GM18502 (cell line): ENCODE results near the gene DAZL.
A peak's percentile ranks its signal among the peaks of the same experiment; 100 is the strongest.
"Not testable (repeated sequence)": the region's sequence is repeated elsewhere in the genome, so short reads cannot be mapped to it uniquely, and the experiment has no call there.

Experiments used
- ATAC-seq: cut with Tn5 transposase; IDR thresholded peaks from one replicate; pipeline ENCODE4 v1.9.1; 2021; ENCODE audit warnings: mild to moderate bottlenecking; ENCODE audit not compliant: unreplicated experiment, poor library complexity

DAZL gene, protein sequence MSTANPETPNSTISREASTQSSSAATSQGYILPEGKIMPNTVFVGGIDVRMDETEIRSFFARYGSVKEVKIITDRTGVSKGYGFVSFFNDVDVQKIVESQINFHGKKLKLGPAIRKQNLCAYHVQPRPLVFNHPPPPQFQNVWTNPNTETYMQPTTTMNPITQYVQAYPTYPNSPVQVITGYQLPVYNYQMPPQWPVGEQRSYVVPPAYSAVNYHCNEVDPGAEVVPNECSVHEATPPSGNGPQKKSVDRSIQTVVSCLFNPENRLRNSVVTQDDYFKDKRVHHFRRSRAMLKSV

DNA sequence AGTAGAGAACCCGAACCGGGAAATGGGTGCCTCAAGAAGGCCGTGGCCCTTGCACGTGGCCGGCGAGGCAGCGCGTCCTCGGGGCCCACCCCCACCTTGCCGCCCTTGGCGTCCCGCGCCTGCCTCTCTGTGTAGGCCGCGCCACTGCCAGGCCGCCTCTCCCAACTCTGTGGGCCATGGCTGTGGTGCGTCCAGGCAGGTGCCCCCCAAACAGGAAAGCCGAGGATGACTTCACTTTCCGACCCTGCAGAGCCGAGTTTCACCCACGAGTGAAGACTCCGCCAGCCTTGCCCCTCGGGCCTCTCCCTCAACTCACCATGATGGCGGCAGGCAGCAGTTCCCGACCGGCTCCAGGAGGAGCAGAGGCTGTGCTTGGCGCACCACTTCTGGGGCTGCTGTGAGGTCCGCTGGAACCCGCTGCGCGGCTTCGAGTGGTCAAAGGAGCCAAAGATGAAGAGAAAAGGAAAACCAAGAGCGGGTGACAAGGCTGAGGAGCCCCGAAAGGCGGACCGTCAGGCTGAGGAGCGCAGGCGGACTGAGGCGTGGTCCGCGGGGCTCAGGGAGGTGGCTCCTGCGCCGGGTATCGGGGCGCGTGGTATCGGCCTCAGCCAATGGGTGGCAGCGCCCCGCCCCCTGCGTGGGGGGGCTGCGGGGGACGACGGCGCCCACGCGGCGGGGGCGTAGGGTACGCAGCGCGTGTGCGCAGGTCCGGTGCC is at the start of gene DAZL:
DAZL (minus strand) TSS at position 537 of the 716 bp plus-strand sequence; CDS start at position 319, 218 bp downstream.
- ATAC-seq, result no peak

DNA sequence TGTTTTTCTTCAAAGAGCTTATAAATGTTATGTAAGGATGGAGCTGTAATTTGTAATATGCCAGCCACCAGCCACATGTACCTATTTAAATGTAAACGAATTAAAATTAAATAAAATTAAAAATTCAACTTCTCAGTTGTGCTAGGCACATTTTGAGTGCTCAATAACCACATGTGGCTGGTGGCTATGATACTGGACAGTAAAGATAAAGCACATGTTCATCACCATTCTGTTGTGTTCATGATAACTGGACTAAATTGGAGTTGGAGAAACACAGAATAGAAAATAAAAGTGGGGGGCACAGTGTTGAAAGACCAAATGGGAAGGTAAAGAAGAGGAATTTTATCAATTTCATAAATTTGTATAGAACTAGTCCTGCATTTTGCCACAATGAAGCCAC is 49.8 kb upstream of the DAZL start:
- ATAC-seq, result no peak

DNA sequence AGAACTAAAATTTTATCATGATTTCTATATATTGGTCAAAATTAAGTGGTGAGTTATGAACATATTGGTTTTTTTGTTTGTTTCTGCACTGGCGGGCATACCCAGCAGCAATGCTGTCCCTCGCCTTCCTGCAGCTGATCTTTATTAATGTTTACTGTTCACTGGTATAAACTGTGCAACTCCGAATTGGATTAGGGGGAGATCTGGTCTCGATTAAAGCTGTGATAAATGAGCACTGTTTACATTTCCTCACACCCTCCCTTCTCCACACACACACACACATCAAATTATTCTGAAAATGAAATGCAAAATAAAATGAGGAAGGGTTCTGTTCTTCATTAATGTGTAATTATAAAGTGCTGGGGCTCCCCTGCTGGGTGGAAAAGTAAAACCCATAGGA is 48.5 kb upstream of the DAZL start:
- no peak for ATAC-seq

DNA sequence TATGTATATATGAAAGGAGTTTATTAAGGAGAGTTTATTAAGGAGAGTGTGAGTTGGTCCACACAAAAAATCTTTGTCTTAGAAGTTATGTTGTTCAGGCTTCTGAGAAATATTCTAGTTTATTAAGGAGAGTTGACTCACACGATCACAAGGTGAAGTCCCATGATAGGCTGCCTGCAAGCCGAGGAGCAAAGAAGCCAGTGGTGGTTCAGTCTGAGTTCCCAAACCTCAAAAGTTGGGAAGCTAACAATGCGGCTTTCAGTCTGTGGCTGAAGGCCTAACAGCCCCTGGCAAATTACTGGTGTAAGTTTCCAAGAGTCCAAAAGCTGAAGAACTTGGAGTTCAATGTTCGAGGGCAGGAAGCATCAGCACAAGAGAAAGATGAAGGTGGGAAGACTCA is 42.4 kb upstream of the DAZL start:
- no peak for ATAC-seq

DNA sequence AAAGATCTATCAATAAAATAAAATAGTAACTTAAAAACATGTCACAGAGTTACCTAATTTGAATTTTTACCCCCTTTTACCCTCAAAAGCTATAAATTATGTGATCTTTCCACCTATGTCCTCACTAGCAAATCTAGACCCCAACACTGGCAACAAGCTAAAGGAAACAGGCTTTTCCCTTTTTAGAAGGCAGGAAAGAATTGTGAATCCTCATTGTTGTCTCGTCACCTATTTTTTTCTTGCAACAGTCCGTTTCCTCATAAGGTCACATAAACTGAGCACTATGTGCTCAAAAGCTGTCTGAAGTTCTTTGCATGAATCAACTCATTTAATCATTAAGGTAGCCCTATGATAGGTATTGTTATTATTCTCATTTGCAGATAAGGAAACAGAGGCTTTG is 34.6 kb upstream of the DAZL start:
- ATAC-seq, result no peak

DNA sequence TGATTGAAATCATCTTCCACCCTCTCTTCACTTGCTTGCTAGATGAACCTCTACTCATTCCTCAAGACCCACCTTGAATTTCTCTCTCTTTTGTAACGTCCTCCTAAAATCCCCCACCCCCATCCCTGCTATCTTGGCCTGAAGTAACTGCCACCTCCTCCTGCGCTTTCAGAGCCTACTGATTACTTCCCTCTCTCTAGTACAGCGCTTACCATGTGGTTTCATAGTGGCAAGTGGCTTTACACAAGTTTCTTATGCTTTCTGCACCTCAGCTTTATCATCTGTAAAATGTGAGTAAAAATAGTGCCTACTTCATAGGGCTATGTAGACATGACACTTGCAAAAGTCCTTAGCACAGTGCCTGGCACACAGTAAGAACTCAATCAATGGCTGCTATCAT is 28.7 kb upstream of the DAZL start:
- ATAC-seq, result peak; percentile 71

DNA sequence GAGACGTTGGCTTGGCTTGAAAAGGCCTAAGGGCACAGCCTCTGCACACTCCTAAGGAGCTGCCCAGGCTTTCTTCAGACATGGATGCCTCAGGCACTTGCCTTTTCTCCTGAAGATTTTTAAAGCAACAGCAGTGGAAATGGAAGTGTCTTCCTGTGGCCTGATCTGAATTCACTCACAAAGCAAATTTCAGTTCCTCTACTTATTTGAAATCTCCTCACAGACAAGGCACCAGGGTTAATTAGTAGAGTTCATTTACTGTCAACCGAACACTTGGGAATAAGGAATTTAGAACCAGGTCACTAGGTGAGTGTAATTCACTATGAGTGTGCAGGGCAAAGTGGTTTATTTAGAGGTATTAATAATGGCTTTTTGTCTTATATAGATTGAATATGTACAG is 27.2 kb upstream of the DAZL start:
- ATAC-seq, result no peak

DNA sequence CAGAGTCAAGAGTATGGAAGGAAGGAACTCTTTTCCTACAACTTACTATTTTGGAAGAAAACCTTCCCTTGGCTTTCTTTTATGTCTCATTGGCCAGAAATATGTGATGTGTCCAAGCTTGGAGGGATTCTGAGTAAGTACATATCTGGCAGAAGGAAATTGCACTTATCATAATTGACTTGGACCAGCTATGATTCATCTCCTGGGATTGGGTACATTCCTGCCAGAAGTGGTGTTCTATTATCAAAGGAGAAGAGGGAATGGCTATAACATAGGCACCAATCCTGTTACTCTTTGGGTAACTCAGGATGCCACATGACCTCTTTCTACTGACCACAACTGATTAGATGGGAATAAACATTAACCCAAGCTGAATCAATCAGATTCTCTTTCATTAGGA is 13.5 kb upstream of the DAZL start:
- ATAC-seq, result no peak

DNA sequence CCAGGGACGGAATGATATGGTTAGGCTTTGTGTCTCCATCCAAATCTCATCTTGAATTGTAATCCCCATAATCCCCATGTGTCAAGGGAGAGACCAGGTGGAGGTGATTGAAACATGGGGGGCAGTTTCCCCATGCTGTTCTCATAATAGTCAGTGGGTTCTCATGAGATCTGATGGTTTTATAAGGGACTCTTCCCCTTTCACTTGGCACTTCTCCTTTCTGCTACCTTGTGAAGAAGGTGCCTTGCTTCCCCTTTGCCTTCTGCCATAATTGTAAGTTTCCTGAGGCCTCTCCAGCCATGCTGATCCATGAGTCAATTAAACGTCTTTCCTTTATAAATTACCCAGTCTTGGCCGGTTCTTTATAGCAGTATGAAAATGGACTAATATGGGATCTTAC is 11.9 kb upstream of the DAZL start:
- ATAC-seq, result not testable (repeated sequence)

DNA sequence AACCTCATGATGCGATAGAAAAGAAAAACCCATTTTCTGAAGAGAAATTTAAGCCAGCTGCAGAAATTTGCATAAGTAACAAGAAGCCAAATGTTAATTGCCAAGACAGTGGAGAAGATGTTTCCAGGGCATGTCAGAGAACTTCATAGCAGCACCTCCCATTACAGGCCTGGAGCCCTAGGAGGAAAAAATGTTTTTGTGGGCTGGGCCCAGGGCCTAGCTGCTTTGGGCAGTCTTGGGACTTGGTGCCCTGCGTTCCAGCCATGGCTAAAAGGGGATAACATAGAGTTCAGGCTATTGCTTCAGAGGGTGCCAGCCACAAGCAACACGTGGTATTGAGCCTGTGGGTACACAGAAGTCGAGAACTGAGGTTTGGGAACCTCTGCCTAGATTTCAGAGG is 10.9 kb upstream of the DAZL start:
- ATAC-seq, result no peak

DNA sequence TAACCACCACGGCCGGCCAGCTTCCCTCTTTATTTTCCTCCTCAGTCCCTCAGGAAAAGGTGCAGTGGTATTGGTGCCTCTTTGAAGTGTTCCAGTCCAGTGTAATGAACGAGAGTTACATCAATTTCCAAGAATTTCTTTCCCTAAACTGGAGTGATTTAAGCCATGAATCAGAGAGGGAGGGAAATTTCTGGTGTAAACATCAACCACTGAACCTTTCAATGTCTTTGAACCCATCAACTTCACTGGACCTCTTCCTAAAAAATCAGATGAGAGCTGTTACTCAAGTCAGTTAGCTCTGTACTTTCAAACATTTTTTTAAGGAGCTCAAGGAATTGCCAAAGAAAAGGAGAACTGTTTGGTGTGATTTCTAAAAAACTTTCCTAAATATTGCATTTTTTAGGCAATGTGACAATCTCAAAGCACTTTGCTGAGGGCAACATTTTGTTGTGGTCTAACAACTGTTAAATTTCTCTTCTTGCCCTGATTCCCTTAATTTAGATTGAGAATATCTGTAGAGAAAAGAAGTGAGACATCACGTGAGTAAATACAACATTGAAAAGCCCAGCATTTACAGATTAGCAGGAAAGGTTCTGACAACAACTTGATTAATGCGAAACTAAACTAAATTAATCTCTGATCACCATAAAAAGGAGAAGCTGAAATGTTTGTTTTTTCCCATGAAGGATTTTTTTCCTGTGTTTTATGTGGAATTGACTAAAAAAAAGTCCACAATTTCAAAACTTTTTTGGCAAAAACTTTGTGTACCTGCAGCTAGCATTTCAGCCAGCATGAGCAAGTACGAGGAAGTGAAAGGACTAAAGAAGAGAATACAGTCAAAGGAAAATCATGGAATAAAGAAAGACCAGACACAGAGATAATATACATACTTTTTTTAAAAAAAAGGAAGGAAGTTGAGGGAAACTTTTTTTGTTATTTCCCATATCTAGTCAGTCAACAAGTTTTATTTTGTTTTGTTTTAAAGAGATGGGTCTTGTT is 9.1 kb upstream of the DAZL start:
- ATAC-seq, result no peak

DNA sequence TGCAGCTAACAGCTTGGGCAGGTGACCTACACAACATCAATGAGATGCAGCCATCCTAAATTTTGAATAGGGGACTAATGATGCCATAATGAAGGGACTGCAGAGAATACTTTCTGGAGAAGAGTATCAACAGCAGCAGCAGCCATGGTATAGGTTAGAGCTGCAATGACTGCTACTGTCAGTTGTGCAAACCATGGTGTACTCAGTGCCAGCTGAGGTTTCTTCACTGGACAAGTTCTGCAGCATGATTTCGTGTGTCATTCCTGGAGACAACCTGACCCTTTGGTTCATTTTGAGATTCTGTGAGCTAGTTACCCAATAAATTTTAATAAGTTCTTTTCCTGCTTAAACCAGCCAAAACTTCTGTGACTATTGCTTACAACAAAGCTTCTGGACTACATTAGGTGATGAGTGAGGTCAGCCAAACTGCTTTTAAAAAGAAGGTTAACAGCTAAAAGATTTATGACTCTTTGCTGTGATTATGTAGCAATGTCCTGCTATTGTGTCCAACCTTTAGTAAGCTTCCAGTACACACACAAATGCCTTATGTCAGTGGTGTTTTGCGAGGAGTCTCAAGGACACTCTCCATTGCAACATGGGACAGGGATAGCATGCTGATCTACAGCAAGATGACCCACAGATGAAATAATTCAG is 4.8 kb upstream of the DAZL start:
- no peak for ATAC-seq

DNA sequence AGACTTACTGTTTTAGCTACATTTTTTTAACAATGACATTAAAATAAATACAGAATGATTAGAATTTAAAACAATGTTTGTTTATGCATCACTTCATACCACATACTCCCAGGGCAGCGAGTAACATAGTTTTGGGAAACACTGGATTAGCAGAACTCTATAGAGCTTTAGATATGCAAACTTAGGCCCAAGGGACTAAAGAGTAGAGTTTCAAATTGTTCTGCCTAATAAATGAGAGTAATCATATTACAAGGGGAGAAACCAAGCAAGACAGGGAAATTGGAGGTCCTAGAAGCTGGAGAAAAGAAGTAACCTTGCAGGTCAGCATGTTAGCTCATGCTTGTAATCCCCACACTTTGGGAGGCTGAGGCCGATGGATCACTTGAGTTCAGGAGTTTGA is 3.6 kb upstream of the DAZL start:
- ATAC-seq, result no peak

DNA sequence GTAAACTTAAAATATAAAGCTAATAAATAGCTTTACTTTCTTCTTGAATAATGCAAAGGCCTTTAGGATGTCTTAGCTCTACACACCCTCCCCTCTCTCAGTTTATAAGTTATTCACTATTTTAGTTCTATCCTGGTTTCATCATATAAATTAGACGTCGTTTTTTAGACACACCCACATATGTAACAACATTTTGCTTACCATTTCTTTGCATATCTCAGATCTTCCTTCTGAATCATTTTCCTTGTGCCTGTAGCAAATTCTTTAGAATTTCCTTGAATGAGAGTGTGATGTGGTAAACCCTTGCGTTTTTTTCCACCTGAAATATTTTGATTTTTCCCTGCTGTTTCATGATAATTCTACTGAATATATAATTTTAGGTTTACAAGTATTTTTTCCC is 2.5 kb upstream of the DAZL start:
- no peak for ATAC-seq

DNA sequence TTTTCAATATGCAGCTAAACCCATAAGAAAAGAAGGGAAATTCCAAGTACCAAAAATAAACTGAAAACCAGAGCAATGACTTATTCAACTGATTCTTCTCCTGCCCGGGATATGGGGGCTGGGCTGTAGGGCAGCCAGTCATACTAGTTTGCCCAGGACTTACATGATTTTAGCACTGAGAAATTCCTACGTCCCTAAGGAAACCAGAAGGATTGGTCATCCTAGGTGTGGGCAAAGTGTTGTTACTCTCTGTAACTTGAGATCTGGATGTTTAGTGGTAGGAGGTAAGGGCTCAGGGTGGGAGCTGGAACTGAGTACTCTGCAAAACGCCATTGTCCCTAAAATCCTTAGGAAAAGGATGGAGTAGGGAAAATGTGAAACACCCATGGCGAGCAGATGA is 1.2 kb upstream of the DAZL start:
- ATAC-seq, result no peak

DNA sequence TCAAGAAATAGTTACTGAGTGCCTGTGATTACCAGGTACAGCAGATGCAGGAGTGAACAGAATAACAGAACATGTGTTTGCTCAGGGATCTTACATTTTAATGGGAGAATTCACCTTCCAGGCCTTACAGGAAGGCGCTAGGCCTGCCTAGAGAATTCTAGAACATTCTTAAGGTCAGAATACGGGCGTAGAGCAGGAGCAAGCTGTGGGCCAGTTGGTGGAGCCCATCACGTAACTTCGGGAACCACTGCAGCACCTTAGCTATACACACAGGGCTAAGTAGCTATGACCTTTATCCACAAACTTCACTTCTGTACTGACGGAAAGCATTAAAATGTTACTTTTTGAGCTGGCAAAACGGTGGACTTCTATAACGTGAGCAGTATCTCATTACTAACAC is 743 bp upstream of the DAZL start:
- ATAC-seq, result no peak

DNA sequence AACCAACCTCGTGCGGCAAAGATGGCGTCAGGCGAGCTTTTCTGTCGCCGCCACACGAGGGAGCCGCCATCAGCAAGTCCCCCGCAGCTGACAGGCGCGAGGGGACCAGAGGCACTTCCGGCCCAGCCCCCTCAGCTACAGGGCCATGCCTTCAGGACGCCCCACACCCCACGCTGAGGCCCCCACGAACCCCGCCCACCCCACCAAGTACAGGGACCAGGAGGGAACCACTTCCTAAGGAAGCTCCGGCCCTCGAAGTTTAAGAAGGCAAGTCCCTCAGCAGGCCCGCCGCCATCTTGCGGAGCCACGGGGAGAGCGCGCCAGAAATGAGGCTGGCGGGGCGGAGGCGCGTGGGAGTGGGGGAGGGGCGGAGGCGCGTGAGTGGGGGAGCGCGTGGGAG is 790 bp downstream of the DAZL start:
- no peak for ATAC-seq

DNA sequence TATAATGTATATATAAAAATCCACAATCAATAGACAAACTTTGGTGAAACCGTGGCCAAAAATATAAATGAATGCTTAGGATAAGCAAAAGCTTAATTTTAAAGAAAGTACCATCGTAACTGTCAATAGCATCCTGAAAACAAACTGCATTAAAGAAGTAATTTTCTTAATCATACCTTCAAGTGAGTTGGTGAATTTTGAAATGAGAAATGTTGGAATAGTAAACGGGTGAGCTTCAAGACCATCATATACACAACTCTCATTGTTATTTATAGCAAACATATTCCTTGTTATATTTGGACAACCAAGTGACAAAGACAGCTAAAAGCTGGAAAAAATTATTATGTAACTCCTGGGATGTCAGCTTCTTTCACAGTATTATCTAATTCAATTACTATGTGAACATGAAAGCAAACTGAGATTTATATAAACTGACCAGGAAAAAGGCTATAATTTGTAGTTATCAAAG is 3.7 kb downstream of the DAZL start:
- no peak for ATAC-seq

DNA sequence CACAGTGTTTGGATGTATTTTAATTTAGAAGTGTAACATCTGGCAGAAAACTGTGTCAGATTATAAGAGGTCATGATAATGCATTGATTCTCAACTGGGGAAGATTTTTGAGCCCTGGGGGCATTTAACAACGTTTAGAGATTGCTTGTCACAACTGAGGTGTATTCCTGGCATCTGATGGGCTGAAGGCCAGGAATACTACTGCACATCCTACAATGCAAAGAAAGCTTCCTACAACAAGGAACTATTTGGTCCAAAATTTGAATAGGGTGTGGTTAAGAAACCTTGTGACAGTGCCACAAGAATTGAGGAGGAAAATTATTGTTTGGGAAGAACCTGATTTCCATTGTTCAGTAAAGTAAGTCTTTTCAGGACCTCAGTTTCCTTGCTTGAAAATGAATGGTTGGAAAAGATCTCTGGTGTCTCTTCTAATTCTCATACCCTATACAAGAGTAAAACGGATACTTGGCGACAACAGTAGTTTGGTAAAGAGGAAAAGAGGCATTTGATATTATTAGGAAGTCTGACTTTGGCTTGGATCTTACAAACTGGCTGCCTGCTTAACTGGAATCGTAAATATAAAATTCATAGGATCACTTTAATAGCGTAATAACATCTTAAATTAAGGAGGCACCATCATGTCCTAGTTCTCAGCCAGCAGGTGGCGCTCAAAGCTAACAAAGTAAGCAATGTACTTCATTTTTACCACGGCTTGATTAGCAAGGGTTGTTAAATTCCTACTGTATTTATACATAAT is 4.3 kb downstream of the DAZL start:
- ATAC-seq, result peak; percentile 62

DNA sequence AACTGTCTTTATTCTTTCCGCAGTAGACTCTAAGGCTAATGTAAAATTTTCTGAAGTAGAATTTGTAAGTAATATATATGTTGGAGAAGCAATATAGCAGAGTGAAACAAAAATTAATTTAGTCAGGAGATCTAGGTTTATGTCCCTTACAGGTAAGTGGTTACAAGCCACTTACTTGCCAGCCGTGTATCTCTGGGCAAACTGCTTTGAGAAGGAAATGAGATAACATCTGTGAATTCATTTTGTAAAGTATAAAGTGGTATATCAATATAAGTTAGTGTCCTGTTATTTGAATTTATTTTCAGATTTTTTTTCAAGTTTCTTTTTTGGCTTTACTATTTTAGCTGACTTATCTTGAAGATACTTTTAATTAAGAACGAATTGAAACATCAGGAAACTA is 5.5 kb downstream of the DAZL start:
- ATAC-seq, result no peak
